ENCODE data around the gene HSPE1. TPM values are rescaled to one million over a fixed set of nuclear protein-coding genes. Genes with fewer than 3 reads are reported as not detected.
"Not testable (repeated sequence)": the region's sequence is repeated elsewhere in the genome, so short reads cannot be mapped to it uniquely, and the experiment has no call there.

Gene HSPE1
- polyA plus RNA-seq, 1 donor from 2014 or later: 177 TPM

GRCh38 chr2:197548582-197548981, 48.4 kb downstream of the HSPE1 start:
- Histone ChIP-seq H3K4me3 (ENCODE audit: low read length) (no peak overlapping the region), H3K27ac (ENCODE audit: low read length) (no peak overlapping the region), H3K9ac (ENCODE audit: low read length) (no peak overlapping the region), H3K36me3 (ENCODE audit: insufficient read depth, low read length) (no peaks in the 10 kb centered on the region), H3K9me3 (ENCODE audit: low read length) (no peaks in the 10 kb centered on the region), H3K9me2 (ENCODE audit: insufficient read depth, low read length) (no peaks in the 10 kb centered on the region), H3K4me2 (ENCODE audit: low read length) (no peak overlapping the region), H4K20me1 (ENCODE audit: insufficient read depth) (no peaks in the 10 kb centered on the region), H2AFZ (ENCODE audit: low read depth, low read length) (no peak overlapping the region), H3F3A (ENCODE audit: insufficient read depth, low read length, poor library complexity, severe bottlenecking) (no peaks in the 10 kb centered on the region), H3K27me3 (ENCODE audit: insufficient read depth, low read depth, low read length) (no peaks in the 10 kb centered on the region), H3K79me2 (replicated peaks; ENCODE audit: insufficient read depth, low read length) (peaks cover 4% of the 10 kb centered on the region)
- TF ChIP-seq SMC3 (conservative IDR thresholded peaks at IDR 0.05; ENCODE audit: poor library complexity) (no peak), POLR2AphosphoS5 (IDR thresholded peaks at IDR 0.05) (no peak), TAF1 (IDR thresholded peaks at IDR 0.05; ENCODE audit: low read depth) (no peak), MXI1 (conservative IDR thresholded peaks at IDR 0.05; ENCODE audit: poor library complexity, severe bottlenecking) (no peak), REST (IDR thresholded peaks at IDR 0.05; ENCODE audit: borderline replicate concordance) (no peak), RAD21 (conservative IDR thresholded peaks at IDR 0.05) (no peak)

- not testable (repeated sequence) for H2AFZ ChIP-seq (ENCODE audit: low read depth, low read length); H3K36me3 ChIP-seq (ENCODE audit: insufficient read depth, low read length)
Observed at GRCh38 chr2:197551260-197551659, 51.1 kb downstream of the HSPE1 start.

More at GRCh38 chr2:197551260-197551659, 51.1 kb downstream of the HSPE1 start:
- H3K27ac ChIP-seq (ENCODE audit: low read length); H3K9me2 ChIP-seq (ENCODE audit: insufficient read depth, low read length); H3F3A ChIP-seq (ENCODE audit: insufficient read depth, low read length, poor library complexity, severe bottlenecking); H3K27me3 ChIP-seq (ENCODE audit: insufficient read depth, low read depth, low read length); H3K4me3 ChIP-seq (ENCODE audit: low read length); H4K20me1 ChIP-seq (ENCODE audit: insufficient read depth); H3K9me3 ChIP-seq (ENCODE audit: low read length); H3K79me2 ChIP-seq (replicated peaks; ENCODE audit: insufficient read depth, low read length); H3K4me2 ChIP-seq (ENCODE audit: low read length); H3K9ac ChIP-seq (ENCODE audit: low read length): not testable (repeated sequence)

Small RNA genes within 50 kb of the gene (small RNA-seq; reads per million reads assigned to genes)
- 0 reads per million in 3 experiments for gene AC020550.1

Other genes starting within 250 kb of the HSPE1 start
- 60.2 and 94.3 TPM in 2 replicates for gene ANKRD44, start 189.6 kb upstream of the HSPE1 start, polyA plus RNA-seq
- 936 and 1,143 TPM in 2 replicates for gene SF3B1, start 65.4 kb upstream of the HSPE1 start, polyA plus RNA-seq
- 22.5 and 28.4 TPM in 2 replicates for gene COQ10B, start 46.8 kb upstream of the HSPE1 start, polyA plus RNA-seq
- gene HSPD1, start 539 bp upstream of the HSPE1 start, polyA plus RNA-seq: 226 and 229 TPM in 2 replicates
- gene MOB4, start 15.7 kb downstream of the HSPE1 start, polyA plus RNA-seq: 60.5 and 81.5 TPM in 2 replicates
- gene RFTN2, start 175.2 kb downstream of the HSPE1 start, polyA plus RNA-seq: 0.06 TPM in 2 replicates
- 3.8 and 5.1 TPM in 2 replicates for gene MARS2, start 205.0 kb downstream of the HSPE1 start, polyA plus RNA-seq

Data from neural cell (in vitro differentiated cells).